ENCODE data around the gene SYS1.

SYS1 gene

DNA sequence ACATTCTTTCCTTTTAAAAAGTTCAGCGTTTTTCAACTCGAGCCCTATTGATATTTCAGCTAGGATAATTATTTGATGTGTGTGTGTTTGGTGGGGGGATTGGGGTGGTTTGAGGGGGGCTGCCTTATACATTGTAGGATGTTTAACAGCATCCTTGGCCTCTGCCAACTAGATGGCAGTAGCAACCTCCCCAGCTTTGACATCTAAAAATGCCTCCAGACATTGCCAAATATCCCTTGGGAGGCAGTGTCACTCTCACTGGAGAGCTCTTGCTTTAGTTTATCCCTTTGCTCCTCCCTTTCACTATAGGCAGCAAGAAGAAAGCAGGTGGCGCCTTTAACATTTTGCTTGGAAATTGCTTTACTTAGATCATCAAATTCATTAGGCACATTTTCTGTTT is 29.8 kb downstream of the SYS1 start:
- DNase-seq, result no peak

DNA sequence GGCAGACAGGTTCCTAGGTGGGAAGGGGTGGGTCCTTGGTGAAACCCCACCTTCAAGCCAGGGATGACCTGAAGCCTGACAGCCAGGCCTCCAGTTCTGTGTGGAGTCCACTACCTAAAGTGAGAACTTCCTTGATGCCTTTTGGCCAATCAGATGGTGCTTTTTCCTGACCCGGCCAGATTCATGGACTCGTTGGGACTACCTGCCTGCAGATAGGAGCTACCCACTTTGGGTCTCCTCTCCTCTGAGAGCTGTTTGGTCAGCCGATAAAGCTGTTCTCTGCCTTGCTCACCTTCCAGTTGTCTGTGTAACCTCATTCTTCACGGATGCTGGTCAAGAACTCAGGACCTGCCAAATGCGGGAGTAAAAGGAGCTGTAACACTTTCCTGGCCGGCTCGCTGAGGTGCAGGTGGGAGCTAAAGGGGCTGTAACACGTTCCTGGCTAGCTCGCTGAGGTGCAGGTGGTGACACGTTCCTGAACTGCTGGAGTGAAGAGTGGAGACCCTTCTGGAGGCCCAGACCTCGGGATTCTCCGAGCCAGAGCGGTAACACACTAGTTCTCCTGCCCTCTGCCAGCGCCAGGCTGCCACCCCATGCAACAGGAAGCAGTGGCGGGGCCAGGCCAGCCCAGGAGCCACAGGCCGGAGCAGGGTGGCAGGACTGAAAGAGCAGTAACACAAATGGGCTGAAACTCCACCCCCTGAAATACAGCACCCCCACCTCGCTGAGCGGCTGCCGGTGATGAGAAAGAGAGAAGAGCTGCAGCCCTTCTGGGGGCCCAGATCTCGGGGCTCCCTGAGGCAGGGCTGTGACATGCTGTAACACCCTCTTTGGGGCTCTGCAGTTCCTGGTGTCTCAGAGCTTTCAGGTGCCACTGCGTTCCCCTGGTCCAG is 31.5 kb downstream of the SYS1 start:
- no peak for DNase-seq

GRCh38 chr20:45395114-45395415 is 32.1 kb downstream of the SYS1 start:
- no peak for DNase-seq

DNA sequence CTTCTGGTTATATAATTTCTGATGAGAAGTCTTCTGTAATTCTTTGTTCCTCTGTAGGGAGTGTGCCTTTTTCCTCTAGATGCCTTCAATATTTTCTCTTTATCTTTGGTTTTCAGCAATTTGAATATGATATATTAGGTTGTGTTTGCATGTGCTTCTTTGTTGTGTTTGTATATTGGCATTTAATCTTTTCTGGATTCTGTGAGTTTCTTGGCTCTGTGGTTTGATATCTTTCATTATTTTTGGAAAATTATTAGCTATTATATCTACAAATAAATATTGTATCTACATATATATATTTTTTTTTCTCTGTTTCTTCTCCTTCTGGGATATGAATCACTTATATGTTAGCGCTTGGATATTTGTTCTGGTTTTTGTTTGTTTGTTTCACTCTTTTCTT is 36.1 kb downstream of the SYS1 start:
- DNase-seq, result no peak

DNA sequence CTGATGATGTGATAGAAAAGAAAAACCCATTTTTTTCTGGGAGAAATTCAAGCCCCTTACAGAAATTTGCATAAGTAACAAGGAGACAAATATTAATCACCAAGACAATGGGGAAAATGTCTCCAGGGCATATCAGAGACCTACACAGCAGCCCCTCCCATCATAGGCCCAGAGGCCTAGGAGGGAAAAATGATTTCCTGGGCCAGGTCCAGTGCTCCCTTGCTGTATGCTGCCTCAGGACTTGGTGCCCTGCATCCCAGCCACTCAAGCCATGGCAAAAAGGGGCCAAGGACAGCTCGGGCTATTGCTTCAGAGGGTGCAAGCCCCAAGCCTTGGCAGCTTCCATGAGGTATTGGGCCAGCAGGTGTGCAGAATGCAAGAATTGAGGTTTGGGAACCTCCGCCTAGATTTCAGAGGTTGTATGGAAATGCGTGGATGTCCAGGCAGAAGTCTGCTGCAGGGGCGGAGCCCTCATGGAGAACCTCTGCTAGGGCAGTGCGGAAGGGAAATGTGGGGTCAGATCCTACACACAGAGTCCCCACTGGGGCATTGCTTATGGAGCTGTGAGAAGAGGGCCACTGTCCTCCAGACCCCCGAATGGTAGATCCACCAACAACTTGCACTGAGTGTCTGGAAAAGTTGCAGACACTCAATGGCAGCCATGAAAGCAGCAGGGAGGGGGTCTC is 37.5 kb downstream of the SYS1 start:
- no peak for DNase-seq

DNA sequence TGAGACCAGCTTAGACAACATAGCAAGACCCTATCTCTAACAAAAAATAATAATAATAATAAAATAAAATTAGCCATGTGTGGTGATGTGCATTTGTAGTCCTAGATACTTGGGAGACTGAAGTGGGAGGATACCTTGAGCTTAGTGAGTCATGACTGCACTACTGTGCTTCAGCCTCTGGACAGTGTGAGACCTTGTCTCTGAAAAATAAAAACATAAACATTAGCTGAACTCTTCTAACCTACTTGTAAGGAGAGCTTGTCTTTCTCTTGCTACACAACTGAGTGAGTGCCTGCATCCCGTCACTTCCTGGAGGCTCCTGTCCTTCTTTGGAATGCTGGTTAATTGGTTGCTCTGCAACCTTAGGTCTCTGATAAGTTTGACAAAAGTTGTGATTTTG is 40.0 kb downstream of the SYS1 start:
- DNase-seq, result no peak

DNA sequence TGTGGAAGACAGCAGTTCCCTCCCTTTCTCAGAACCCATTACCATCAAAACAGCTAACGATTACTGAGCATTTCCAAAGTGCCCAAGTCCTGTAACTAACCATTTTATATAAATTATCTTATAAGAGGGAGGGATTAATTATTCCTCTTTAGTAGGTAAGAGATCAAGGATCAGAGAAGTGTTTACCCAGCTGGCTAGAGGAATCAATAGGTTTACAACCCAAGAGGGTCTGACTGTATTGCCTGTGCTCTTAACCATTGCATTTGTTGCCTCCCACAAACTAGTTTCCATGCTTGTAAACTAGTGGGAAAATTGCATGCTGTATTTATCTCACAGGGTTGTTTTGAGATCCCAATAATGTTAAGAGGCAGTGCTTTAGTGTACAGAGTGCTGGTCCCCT is 41.5 kb downstream of the SYS1 start:
- DNase-seq, result no peak

- no peak for DNase-seq
Measured at GRCh38 chr20:45405571-45406259, 42.8 kb downstream of the SYS1 start.

DNA sequence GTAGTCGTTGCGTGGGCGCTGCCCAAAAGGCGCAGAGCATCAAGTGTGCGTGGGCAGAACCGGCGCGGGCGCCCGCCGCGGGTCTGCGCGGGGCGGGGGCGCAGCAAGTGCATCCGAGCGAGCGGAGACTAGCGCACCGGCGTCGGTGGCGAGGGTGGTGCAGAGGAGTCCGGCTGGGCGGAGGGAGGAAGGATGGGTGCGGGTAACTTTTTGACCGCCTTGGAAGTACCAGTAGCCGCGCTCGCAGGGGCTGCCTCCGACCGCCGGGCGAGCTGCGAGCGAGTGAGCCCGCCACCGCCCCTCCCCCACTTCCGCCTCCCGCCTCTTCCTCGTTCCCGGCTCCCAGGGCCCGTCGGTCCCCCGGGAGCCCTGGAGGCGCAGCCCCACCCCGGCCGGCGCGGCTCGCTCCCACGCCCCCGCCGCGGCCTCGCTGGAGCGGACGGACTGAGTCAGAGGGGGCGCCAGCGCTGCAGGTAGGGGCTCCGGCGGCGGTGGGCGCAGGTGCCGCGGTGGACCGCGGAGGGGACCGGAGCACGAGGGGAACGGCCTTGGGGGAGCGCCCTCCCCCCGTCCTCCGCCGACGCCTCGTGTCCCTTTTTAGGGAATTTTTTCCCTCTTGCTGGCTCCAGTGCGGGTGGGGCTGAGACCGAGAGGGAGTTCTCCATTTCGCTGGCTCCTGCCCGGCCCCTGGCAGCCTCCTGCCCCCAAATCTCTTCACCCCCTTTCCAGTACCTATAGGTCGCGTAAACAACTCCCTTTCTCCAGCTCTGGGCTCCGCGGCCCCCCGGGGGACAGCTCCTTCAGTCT is 43.5 kb downstream of the SYS1 start:
- peak; percentile 38 to 60 for DNase-seq

- DNase-seq, result peak in 1 of 2 experiments; percentile 19
Measured at GRCh38 chr20:45407067-45407745, 44.2 kb downstream of the SYS1 start.

- DNase-seq, result no peak
Measured at GRCh38 chr20:45407783-45408645, 45.1 kb downstream of the SYS1 start, which contains the start of gene DBNDD2. DBNDD2 (plus strand) TSS chr20:45408289; CDS start chr20:45408468, 179 bp downstream.

DNA sequence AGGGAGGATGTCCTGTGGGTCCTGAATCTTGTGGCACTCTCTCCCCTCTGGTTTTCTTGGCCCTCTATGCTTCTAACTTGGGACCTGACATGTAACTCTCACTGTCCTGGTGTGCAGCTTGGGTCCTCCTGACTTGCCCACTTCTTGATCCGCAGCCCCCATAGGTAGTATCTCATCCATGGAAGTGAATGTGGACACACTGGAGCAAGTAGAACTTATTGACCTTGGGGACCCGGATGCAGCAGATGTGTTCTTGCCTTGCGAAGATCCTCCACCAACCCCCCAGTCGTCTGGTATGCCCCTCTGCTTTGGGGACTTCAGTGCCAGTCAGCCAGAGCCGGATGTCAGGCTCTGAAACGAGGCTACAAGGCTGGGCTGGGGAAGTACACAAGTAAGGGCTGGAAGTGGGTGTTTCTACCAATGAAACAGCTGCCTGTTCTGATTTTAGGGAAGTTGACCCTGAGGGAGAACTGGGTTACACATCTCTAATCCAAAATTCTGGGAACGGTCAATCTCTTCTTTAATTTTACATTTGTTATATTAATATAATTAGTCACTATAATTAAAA is 45.8 kb downstream of the SYS1 start:
- no peak for DNase-seq

DNA sequence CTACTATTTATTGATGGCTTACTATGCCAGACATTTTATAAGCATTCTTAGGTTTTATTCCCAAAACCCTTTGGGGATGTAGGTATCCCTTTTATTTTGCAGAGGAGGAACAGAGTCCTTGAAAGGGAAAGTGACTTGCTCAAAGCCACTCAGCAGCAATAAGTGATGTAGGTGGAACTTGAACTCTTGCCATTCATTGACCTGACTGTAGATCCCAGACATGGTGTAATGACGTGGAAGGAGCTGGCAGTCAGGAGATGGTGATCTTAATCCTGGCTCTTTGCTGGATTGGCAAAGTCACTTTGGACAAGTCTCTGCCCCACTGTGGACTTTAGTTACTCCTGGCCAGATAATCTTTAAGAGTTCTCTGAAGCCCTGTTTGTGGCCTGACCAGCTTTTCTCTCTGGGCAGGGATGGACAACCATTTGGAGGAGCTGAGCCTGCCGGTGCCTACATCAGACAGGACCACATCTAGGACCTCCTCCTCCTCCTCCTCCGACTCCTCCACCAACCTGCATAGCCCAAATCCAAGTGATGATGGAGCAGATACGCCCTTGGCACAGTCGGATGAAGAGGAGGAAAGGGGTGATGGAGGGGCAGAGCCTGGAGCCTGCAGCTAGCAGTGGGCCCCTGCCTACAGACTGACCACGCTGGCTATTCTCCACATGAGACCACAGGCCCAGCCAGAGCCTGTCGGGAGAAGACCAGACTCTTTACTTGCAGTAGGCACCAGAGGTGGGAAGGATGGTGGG is 46.7 kb downstream of the SYS1 start:
- no peak for DNase-seq

GRCh38 chr20:45410887-45411286 is 47.9 kb downstream of the SYS1 start:
- DNase-seq, result no peak

DNA sequence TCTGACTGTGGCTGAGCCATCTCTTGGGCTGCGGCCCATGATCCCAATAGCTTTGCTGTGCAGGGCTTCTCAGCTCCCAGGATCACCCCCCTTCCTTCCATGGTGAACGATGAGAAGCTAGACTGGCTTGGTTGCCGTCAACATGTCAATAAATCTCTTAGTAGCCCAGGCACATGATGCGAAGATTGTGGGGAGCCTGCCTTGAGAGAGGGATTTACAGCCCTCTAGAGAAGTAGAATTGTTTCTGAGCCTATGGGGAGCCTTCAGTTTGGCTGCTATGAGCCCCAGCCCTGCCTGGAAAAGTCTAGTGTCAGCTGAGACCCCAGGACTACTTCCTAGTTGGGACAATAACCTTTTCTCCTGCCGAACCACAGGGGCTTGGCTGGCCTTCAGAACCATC is 49.7 kb downstream of the SYS1 start:
- no peak for DNase-seq

DNA sequence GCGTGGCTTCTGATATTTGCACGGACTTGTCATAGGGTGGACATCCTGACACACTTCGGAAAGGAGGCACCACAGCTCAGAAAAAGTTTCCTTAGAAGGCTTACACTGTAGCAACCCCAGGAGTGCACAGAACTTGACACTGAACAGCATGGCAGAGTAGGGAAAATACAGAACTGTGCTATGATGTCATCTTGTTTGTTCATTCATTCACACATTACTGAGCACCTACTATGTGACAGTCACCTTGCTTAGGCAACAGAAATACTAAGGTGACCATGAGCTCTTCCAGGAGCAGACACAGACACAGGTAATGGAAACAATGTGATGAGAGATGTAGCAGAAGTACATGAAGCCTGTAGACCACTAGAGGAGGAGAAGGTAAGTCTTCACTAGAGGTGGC is 50.5 kb downstream of the SYS1 start:
- DNase-seq, result no peak

DNA sequence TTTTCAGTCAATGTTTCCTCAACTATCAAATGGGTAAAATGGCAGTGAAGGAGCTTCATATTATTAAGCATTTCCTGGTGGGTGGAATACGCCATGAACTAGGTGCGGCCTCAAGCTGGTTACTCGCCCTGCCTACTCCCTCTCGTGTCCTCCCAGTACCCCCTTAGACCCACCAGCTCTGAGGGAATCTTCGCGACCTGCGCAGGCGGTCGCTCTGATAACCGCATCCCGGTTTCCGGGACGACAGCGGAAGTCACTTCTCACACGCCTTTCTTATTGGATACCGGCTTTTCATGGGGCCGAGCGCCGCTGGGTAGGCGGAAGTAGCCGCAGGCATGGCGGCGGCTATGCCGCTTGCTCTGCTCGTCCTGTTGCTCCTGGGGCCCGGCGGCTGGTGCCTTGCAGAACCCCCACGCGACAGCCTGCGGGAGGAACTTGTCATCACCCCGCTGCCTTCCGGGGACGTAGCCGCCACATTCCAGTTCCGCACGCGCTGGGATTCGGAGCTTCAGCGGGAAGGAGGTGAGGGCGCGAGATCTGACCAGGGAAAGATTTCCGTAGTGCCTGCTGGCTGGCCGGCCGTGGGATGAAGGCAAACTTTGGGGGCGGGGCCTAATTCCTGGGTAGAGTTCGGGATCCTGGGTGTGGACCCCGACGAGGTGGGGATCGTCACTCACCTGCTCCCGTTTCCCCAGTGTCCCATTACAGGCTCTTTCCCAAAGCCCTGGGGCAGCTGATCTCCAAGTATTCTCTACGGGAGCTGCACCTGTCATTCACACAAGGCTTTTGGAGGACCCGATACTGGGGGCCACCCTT is 53.1 kb downstream of the SYS1 start, which contains the start of gene PIGT:
Gene PIGT, plus strand, starts transcription at position 320 of the 816 bp plus-strand sequence. Its CDS starts 16 bp downstream, at position 336.
- peak; percentile 93 for DNase-seq

DNA sequence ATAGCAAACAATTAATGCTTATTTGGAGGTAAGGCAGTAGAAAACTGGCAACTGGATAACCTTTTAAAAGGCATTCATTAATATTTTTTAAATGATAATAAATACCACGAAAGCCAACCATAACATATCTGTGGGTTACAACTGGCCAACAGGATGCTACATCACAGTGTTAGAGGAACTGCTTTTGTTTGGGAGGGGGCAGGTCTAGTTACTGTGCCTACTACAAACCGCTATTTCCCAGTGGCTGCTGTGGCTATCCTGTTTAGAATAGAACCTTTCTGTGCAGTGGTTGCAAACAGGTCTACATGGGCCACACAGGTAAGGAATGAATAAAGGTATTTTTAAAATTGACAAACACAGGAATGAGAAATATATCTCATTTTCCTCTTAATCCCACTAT is 54.0 kb downstream of the SYS1 start:
- DNase-seq, result no peak

Measured in SHP77 (cell line).